IMR-90 (cell line): ENCODE results near the gene ECM1. TPM values are rescaled to one million over a fixed set of nuclear protein-coding genes. Genes with fewer than 3 reads are reported as not detected.

Experiments used
- ATAC-seq: fragments of 200-7000 bp; cut with Tn5 transposase; 2 replicates; pipeline ENCODE4 v1.9.1; 2020; ENCODE audit warnings: low read depth, mild to moderate bottlenecking, moderate library complexity
- BruUV-seq: library from RNA; stranded (reverse); fragments of 400-500 nt; replicated peaks from 2 replicates; lab custom pipeline; 2021; lab: Mats Ljungman, UMichigan
- CTCF ChIA-PET: fragments of 300-600 bp; formaldehyde crosslinking; extraction: SDS; loops from one replicate; lab custom pipeline; 2021; ENCODE audit warnings: antibody characterized with exemption; lab: Yijun Ruan, JAX
- POLR2A ChIA-PET: fragments of 300-600 bp; sonication (Branson Sonifier 250); formaldehyde crosslinking; loops from one replicate; lab custom pipeline; 2022; ENCODE audit warnings: antibody characterized with exemption; ENCODE audit not compliant: unreplicated experiment; lab: Charles Lee
- DNase-seq: peaks from one replicate; pipeline ENCODE4 v3.0.0; 2013
- H2AFZ ChIP-seq: replicated peaks from 2 replicates; pipeline ENCODE3; 2013; ENCODE audit warnings: low read length, mild to moderate bottlenecking; ENCODE audit not compliant: poor library complexity
- H2AK5ac ChIP-seq: 2 replicates; pipeline ENCODE4 v1.6.1; 2013; ENCODE audit warnings: low read depth, low read length, inconsistent platforms
- H2AK9ac ChIP-seq: replicated peaks from 2 replicates; pipeline ENCODE3; 2013; ENCODE audit warnings: mild to moderate bottlenecking, low read depth, low read length, moderate library complexity; ENCODE audit not compliant: poor library complexity
- H2BK120ac ChIP-seq: 2 replicates; pipeline ENCODE4 v1.6.1; 2013; ENCODE audit warnings: low read depth, low read length, inconsistent platforms
- H2BK15ac ChIP-seq: 3 replicates; pipeline ENCODE4 v1.6.1; 2013; ENCODE audit warnings: low read depth, low read length, inconsistent platforms
- H2BK20ac ChIP-seq: 2 replicates; pipeline ENCODE4 v1.6.1; 2013; ENCODE audit warnings: low read depth, mild to moderate bottlenecking, inconsistent platforms, low read length, moderate library complexity
- H2BK5ac ChIP-seq: 2 replicates; pipeline ENCODE4 v1.6.1; 2013; ENCODE audit warnings: mild to moderate bottlenecking, low read depth, low read length, inconsistent platforms; ENCODE audit not compliant: poor library complexity, severe bottlenecking
- H3K14ac ChIP-seq: replicated peaks from 2 replicates; pipeline ENCODE4 v1.6.1; 2013; ENCODE audit warnings: low read depth, low read length, inconsistent platforms
- H3K18ac ChIP-seq: 2 replicates; pipeline ENCODE4 v1.6.1; 2013; ENCODE audit warnings: low read depth, low read length, control low read depth
- H3K23ac ChIP-seq: 2 replicates; pipeline ENCODE4 v1.6.1; 2013; ENCODE audit warnings: low read depth, low read length, inconsistent platforms
- H3K27ac ChIP-seq: 2 replicates; pipeline ENCODE4 v1.5.1; 2013; ENCODE audit warnings: mild to moderate bottlenecking, control low read depth, low read length; ENCODE audit not compliant: insufficient read depth
- H3K27me3 ChIP-seq: 2 replicates; pipeline ENCODE4 v1.6.1; 2013; ENCODE audit warnings: low read length; ENCODE audit not compliant: control insufficient read depth, insufficient read depth
- H3K36me3 ChIP-seq: 2 replicates; pipeline ENCODE4 v1.6.1; 2013; ENCODE audit warnings: low read length, mixed read lengths; ENCODE audit not compliant: control insufficient read depth, insufficient read depth
- H3K4ac ChIP-seq: 2 replicates; pipeline ENCODE4 v1.6.1; 2013; ENCODE audit warnings: low read depth, low read length, inconsistent platforms
- H3K4me1 ChIP-seq: 2 replicates; pipeline ENCODE4 v1.6.1; 2013; ENCODE audit warnings: low read length, mixed read lengths; ENCODE audit not compliant: control insufficient read depth, insufficient read depth
- H3K4me2 ChIP-seq: 2 replicates; pipeline ENCODE4 v1.6.1; 2013; ENCODE audit warnings: low read depth, mild to moderate bottlenecking, control low read depth, low read length, moderate library complexity
- H3K4me3 ChIP-seq: 2 replicates; pipeline ENCODE4 v1.5.1; 2013; ENCODE audit warnings: low read depth, mild to moderate bottlenecking, control low read depth, low read length, moderate library complexity; ENCODE audit not compliant: insufficient read depth
- H3K56ac ChIP-seq: 2 replicates; pipeline ENCODE4 v1.6.1; 2013; ENCODE audit warnings: low read length, inconsistent platforms; ENCODE audit not compliant: insufficient read depth; ENCODE audit errors: extremely low read depth
- H3K79me1 ChIP-seq, 2 experiments: 2 replicates each; pipeline ENCODE4 v1.6.1; 2013; ENCODE audit warnings: low read length in 2 of 2, inconsistent platforms in 1 of 2, low read depth in 1 of 2
- H3K9ac ChIP-seq: 2 replicates; pipeline ENCODE4 v1.6.1; 2013; ENCODE audit warnings: low read depth, low read length, control low read depth
- H3K9me1 ChIP-seq: 2 replicates; pipeline ENCODE4 v1.6.1; 2013; ENCODE audit warnings: low read length, inconsistent platforms; ENCODE audit not compliant: insufficient read depth
- H3K9me3 ChIP-seq: 2 replicates; pipeline ENCODE4 v1.6.1; 2013; ENCODE audit warnings: low read length; ENCODE audit not compliant: control insufficient read depth, insufficient read depth
- H4K20me1 ChIP-seq: 2 replicates; pipeline ENCODE4 v1.6.1; 2013; ENCODE audit warnings: low read length, inconsistent platforms; ENCODE audit not compliant: insufficient read depth
- H4K5ac ChIP-seq: 2 replicates; pipeline ENCODE4 v1.6.1; 2013; ENCODE audit warnings: mild to moderate bottlenecking, low read depth, low read length, control low read depth
- H4K8ac ChIP-seq, 2 experiments: 2 replicates each; pipeline ENCODE4 v1.6.1; 2013; ENCODE audit warnings: low read depth in 2 of 2, low read length in 2 of 2, control low read depth in 1 of 2, inconsistent platforms in 1 of 2
- H4K91ac ChIP-seq: 2 replicates; pipeline ENCODE4 v1.6.1; 2013; ENCODE audit warnings: low read depth, low read length, inconsistent platforms; ENCODE audit not compliant: insufficient read depth
- CHD1 ChIP-seq: IDR thresholded peaks from 2 replicates; pipeline ENCODE4 v1.6.1; 2012; ENCODE audit warnings: low read depth, low read length, improper control_type of control experiment
- CTCF ChIP-seq: conservative IDR thresholded peaks from 2 replicates; pipeline ENCODE4 v1.5.1; 2012; ENCODE audit warnings: mild to moderate bottlenecking, low read depth, low read length, improper control_type of control experiment
- ELK1 ChIP-seq: fragments of 150-350 bp; IDR thresholded peaks from 2 replicates; pipeline ENCODE4 v1.6.1; 2016; ENCODE audit warnings: low read depth, mild to moderate bottlenecking, low read length, moderate library complexity, borderline replicate concordance
- FOS ChIP-seq: fragments of 150-350 bp; IDR thresholded peaks from 2 replicates; pipeline ENCODE4 v1.6.1; 2016; ENCODE audit warnings: low read depth, low read length
- MAFK ChIP-seq: IDR thresholded peaks from 2 replicates; pipeline ENCODE4 v1.6.1; 2012; ENCODE audit warnings: low read depth, low read length, improper control_type of control experiment
- MAZ ChIP-seq: IDR thresholded peaks from 2 replicates; pipeline ENCODE4 v1.6.1; 2012; ENCODE audit warnings: low read depth, mild to moderate bottlenecking, low read length, improper control_type of control experiment, moderate library complexity, borderline replicate concordance
- MXI1 ChIP-seq: IDR thresholded peaks from 2 replicates; pipeline ENCODE4 v1.6.1; 2012; ENCODE audit warnings: low read depth, mild to moderate bottlenecking, low read length, moderate library complexity, borderline replicate concordance
- NFE2L2 ChIP-seq: fragments of 150-350 bp; IDR thresholded peaks from 2 replicates; pipeline ENCODE4 v1.6.1; 2016; ENCODE audit warnings: low read depth, mild to moderate bottlenecking, low read length
- POLR2A ChIP-seq: IDR thresholded peaks from 2 replicates; pipeline ENCODE4 v1.6.1; 2012; ENCODE audit warnings: mild to moderate bottlenecking, low read depth, low read length
- RAD21 ChIP-seq: IDR thresholded peaks from 2 replicates; pipeline ENCODE4 v1.6.1; 2012; ENCODE audit warnings: low read length, improper control_type of control experiment
- RCOR1 ChIP-seq: IDR thresholded peaks from 2 replicates; pipeline ENCODE4 v1.6.1; 2012; ENCODE audit warnings: mild to moderate bottlenecking, low read length, improper control_type of control experiment; ENCODE audit not compliant: insufficient replicate concordance
- WGBS, 2 experiments: methylation state at CpG; one replicate each; pipeline versions ENCODE4 v1.1.5 to v1.1.7; 2013; ENCODE audit warnings: missing lambda C conversion rate in 2 of 2; ENCODE audit not compliant: insufficient read length in 1 of 2; ENCODE audit errors: extremely low coverage in 2 of 2; 5-methylcytosine and 5-hydroxymethylcytosine counted together
- dilution Hi-C: fragments of 300-500 bp; cut with HindIII; formaldehyde crosslinking; loops from one replicate; pipeline ENCODE4 v1.14.3; 2018; ENCODE audit warnings: low sequenced_read_pairs; ENCODE audit not compliant: unreplicated experiment
- in situ Hi-C: fragments of 300-500 bp; cut with MboI; formaldehyde crosslinking; loops from 3 replicates; pipeline ENCODE4 v1.14.3; 2019; ENCODE audit warnings: low sequenced_read_pairs, inconsistent platforms, mixed read lengths
- intact Hi-C: fragments of 100-400 bp; cut with micrococcal nuclease; formaldehyde crosslinking; loops from 2 replicates; pipeline ENCODE4 v1.10.0; 2022
- polyA plus RNA-seq, 3 experiments: library from polyadenylated mRNA; depleted of rRNA; stranded (reverse); fragments of >200 nt; gene quantifications; 2 replicates each; pipeline ENCODE4 v1.2.3, GENCODE V29; 2012; ENCODE audit warnings: low replicate concordance in 1 of 3
- total RNA-seq: library from RNA; depleted of rRNA; stranded (reverse); fragments of >200 nt; gene quantifications from 2 replicates; pipeline ENCODE4 v1.2.3, GENCODE V29; 2012

The ECM1 gene
- total and polyA plus RNA-seq, 2 of the 4 experiments (the other 2 are of a cell fraction), result 20.1 to 230 TPM

- Histone ChIP-seq H4K5ac (no peak overlapping the region), H3K18ac (no peak overlapping the region), H2BK120ac (no peak overlapping the region), H4K91ac (no peak overlapping the region), H3K9me3 (no peaks in the 10 kb centered on the region), H4K20me1 (no peaks in the 10 kb centered on the region), H3K9ac (no peak overlapping the region), H3K27ac (no peak overlapping the region), H2BK5ac (no peak overlapping the region), H2AK9ac (no peak overlapping the region), H2BK20ac (no peak overlapping the region), H2AFZ (no peak overlapping the region), H3K4me1 (peaks cover 16% of the 10 kb centered on the region), H3K9me1 (peaks cover 16% of the 10 kb centered on the region), H3K4me2 (no peak overlapping the region), H2BK15ac (no peak overlapping the region), H3K4ac (no peak overlapping the region), H3K14ac (no peak overlapping the region), H2AK5ac (no peak overlapping the region), H3K79me1 (peaks cover 20 to 29% of the 10 kb centered on the region in 2 experiments), H3K4me3 (no peak overlapping the region), H3K27me3 (no peaks in the 10 kb centered on the region), H4K8ac (no peak overlapping the region), H3K23ac (no peak overlapping the region), H3K36me3 (peaks cover 34% of the 10 kb centered on the region), H3K56ac (no peak overlapping the region)
- CTCF ChIA-PET, result no interaction called here
- TF ChIP-seq FOS (no peak), MAZ (no peak), MXI1 (no peak), RAD21 (no peak), RCOR1 (no peak), ELK1 (no peak), NFE2L2 (no peak), CTCF (no peak), POLR2A (no peak), MAFK (no peak), CHD1 (no peak)
- ATAC-seq, result no peak
- 100% methylated on average over 1 of the region's 6 CpGs; no CpG with 5 or more reads in 1 of the 2 experiments for WGBS, 2 experiments
- POLR2A ChIA-PET, result no interaction called here
- intact Hi-C loops, result no loop called here
- in situ Hi-C loops, result no loop called here
- DNase-seq, result no peak
- dilution Hi-C loops, result no loop called here
- BruUV-seq, result no TSS peak
Observed at GRCh38 chr1:150505431-150505830, 2.5 kb upstream of the ECM1 start.
